ENCODE results near the gene CIDEA.

CIDEA gene

DNA sequence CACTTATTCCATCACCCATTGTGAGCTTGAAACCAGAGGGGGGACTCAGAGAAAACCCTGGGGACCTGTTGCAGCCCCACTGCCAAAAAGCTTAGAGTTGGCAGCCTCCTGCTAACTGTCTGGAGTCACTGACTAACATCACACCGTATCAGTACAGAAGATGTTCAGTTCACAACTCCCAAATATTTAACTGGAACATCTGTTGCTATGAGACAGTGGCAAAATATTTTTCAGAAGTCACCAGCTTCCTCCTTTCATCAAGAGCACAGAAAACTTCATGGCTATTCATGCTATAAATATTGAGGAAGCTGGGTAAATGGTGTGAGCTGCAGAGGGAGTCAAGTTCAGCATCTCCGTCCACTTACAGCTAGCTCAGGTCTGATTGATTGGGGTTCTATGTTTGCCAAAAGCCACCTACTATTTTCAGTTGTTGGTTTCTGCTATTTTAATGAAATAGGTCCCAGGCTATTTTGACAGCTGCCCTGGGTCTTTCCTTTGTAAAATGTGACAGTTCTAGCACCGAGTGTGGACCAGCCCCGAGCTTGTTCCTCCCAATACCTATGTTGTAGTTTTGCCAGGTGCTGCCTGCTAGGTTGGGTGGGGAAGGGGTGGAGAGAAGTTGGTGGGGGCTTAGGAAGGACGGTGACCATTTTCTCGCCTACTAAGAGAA is 63.6 kb downstream of the CIDEA start:
- H3K4me2 ChIP-seq (ENCODE audit: low read depth, low read length, poor library complexity, severe bottlenecking): no peak overlapping the region
- no peaks in the 10 kb centered on the region for H3K9me2 ChIP-seq (replicated peaks; ENCODE audit: insufficient read depth, low read length)
- no peaks in the 10 kb centered on the region for H3K27me3 ChIP-seq (ENCODE audit: low read length)
- no peaks in the 10 kb centered on the region for H3K9me3 ChIP-seq (ENCODE audit: insufficient read depth, low read length)
- no peaks in the 10 kb centered on the region; the same call in 1 of the 2 replicates for H3K36me3 ChIP-seq (ENCODE audit: low read length)
- H4K20me1 ChIP-seq (ENCODE audit: low read depth, low read length): no peaks in the 10 kb centered on the region
- TF ChIP-seq EZH2phosphoT487 (conservative IDR thresholded peaks at IDR 0.05; ENCODE audit: low read length) (no peak), CTCF (IDR thresholded peaks at IDR 0.05; ENCODE audit: insufficient read depth, low read length, poor library complexity, severe bottlenecking) (no peak)
- no peak overlapping the region for H2AFZ ChIP-seq (ENCODE audit: low read depth, low read length, severe bottlenecking)
- H3K79me2 ChIP-seq (ENCODE audit: insufficient read depth, low read length): no peaks in the 10 kb centered on the region
- no peak overlapping the region for H3K4me3 ChIP-seq (ENCODE audit: insufficient read depth, low read length, poor library complexity, severe bottlenecking)
- no peaks in the 10 kb centered on the region for H3F3A ChIP-seq (ENCODE audit: insufficient read depth)
- no peak overlapping the region for H3K27ac ChIP-seq (ENCODE audit: low read depth, low read length)
- no peak overlapping the region for H3K9ac ChIP-seq (ENCODE audit: low read length)

DNA sequence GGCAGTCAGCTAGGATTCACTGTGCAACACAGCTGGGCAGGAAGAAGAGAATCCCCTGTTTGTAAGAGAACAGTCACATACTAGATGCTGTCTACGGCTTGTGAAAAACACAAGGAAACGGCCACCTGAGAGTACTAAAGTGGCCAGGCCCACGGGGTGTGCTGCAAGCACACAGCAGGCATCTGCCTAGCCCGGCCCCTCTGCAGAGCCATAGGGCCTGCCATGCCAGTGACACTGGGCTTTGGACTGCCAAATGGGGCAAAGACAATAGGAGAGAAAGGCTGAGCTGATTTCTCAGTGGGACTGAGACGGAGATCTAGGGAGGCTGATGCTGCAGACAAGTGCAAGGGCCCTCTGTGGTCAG is 64.2 kb downstream of the CIDEA start:
- H3F3A ChIP-seq (ENCODE audit: insufficient read depth): no peaks in the 10 kb centered on the region

DNA sequence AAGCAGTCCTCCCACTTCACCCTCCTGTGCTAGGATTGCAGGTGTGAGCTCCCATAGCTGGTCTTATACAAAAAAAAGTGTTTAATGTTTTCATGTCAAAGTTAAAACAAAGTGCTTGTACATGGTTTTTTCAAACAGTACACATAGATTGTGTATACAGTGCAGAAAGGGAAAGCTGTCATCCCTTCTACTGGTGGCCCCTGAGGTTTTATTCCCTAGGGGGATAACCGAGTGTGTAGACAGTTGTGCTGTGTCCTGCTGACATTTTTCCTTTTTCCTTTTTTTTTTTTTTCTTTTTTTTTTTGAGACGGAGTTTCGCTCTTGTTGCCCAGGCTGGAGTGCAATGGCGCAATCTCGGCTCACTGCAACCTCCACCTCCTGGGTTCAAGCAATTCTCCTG is 64.7 kb downstream of the CIDEA start:
- Histone ChIP-seq H3K36me3 (ENCODE audit: low read length) (no peaks in the 10 kb centered on the region; the same call in 1 of the 2 replicates), H3K4me3 (ENCODE audit: insufficient read depth, low read length, poor library complexity, severe bottlenecking) (no peak overlapping the region), H3K9ac (ENCODE audit: low read length) (no peak overlapping the region), H3K9me2 (replicated peaks; ENCODE audit: insufficient read depth, low read length) (no peaks in the 10 kb centered on the region), H3K27me3 (ENCODE audit: low read length) (no peaks in the 10 kb centered on the region), H3F3A (ENCODE audit: insufficient read depth) (no peaks in the 10 kb centered on the region), H2AFZ (ENCODE audit: low read depth, low read length, severe bottlenecking) (no peak overlapping the region), H4K20me1 (ENCODE audit: low read depth, low read length) (no peaks in the 10 kb centered on the region), H3K9me3 (ENCODE audit: insufficient read depth, low read length) (no peaks in the 10 kb centered on the region), H3K4me2 (ENCODE audit: low read depth, low read length, poor library complexity, severe bottlenecking) (no peak overlapping the region), H3K79me2 (ENCODE audit: insufficient read depth, low read length) (no peaks in the 10 kb centered on the region), H3K27ac (ENCODE audit: low read depth, low read length) (no peak overlapping the region)
- TF ChIP-seq CTCF (IDR thresholded peaks at IDR 0.05; ENCODE audit: insufficient read depth, low read length, poor library complexity, severe bottlenecking) (no peak), EZH2phosphoT487 (conservative IDR thresholded peaks at IDR 0.05; ENCODE audit: low read length) (no peak)

More for the DNA sequence above, 64.2 kb downstream of the CIDEA start:
- Histone ChIP-seq H4K20me1 (ENCODE audit: low read depth, low read length) (no peaks in the 10 kb centered on the region), H3K79me2 (ENCODE audit: insufficient read depth, low read length) (no peaks in the 10 kb centered on the region), H3K27me3 (ENCODE audit: low read length) (no peaks in the 10 kb centered on the region), H3K4me2 (ENCODE audit: low read depth, low read length, poor library complexity, severe bottlenecking) (no peak overlapping the region), H2AFZ (ENCODE audit: low read depth, low read length, severe bottlenecking) (no peak overlapping the region), H3K9ac (ENCODE audit: low read length) (no peak overlapping the region), H3K9me2 (replicated peaks; ENCODE audit: insufficient read depth, low read length) (no peaks in the 10 kb centered on the region), H3K36me3 (ENCODE audit: low read length) (no peaks in the 10 kb centered on the region; the same call in 1 of the 2 replicates), H3K9me3 (ENCODE audit: insufficient read depth, low read length) (no peaks in the 10 kb centered on the region), H3K27ac (ENCODE audit: low read depth, low read length) (no peak overlapping the region), H3K4me3 (ENCODE audit: insufficient read depth, low read length, poor library complexity, severe bottlenecking) (no peak overlapping the region)
- TF ChIP-seq EZH2phosphoT487 (conservative IDR thresholded peaks at IDR 0.05; ENCODE audit: low read length) (no peak), CTCF (IDR thresholded peaks at IDR 0.05; ENCODE audit: insufficient read depth, low read length, poor library complexity, severe bottlenecking) (no peak)

Data from SU-DHL-6 (cell line).